HPDE6-E6E7 (cell line): ENCODE results near the gene CYP39A1.
"Not testable (repeated sequence)": the region's sequence is repeated elsewhere in the genome, so short reads cannot be mapped to it uniquely, and the experiment has no call there.

ENCODE experiments used
- DNase-seq: peaks from one replicate; pipeline ENCODE4 v3.0.0; 2011; ENCODE audit warnings: missing footprints; ENCODE audit errors: extremely low spot score

CYP39A1 gene

DNA sequence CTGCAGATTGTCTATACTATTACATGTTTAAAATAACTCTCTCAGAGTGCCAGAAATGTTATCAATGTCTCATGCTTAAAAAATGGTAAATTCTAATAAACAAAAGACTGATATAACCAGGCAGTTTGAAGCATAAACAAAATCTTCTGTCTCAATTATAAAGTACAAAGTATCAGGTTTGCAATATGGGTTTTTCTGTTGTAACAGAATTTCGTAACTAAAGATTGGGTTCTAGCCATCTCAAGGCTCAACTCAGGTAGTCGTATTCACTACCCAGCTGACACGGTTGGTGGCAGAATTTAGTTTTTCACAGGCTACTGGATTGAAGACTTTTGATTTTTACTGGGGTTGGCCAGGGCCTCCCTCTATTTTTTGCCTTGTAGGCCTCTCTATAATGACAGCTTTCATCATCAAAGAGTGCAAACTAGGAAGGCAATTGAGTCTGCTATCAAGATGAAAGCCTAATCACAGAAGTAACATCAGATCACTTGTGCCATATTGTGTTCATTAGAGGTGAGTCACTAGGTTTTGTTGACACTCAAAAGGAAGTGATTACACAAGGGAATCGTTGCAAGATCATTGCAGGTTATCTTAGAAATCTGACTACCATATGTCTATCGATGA lies 3.6 kb downstream of the CYP39A1 start:
- DNase-seq, result peak; percentile 12

- not testable (repeated sequence) for DNase-seq
Measured at GRCh38 chr6:46648108-46648507, 4.5 kb downstream of the CYP39A1 start.

- no peak for DNase-seq
Measured at GRCh38 chr6:46645265-46645664, 7.4 kb downstream of the CYP39A1 start.

DNA sequence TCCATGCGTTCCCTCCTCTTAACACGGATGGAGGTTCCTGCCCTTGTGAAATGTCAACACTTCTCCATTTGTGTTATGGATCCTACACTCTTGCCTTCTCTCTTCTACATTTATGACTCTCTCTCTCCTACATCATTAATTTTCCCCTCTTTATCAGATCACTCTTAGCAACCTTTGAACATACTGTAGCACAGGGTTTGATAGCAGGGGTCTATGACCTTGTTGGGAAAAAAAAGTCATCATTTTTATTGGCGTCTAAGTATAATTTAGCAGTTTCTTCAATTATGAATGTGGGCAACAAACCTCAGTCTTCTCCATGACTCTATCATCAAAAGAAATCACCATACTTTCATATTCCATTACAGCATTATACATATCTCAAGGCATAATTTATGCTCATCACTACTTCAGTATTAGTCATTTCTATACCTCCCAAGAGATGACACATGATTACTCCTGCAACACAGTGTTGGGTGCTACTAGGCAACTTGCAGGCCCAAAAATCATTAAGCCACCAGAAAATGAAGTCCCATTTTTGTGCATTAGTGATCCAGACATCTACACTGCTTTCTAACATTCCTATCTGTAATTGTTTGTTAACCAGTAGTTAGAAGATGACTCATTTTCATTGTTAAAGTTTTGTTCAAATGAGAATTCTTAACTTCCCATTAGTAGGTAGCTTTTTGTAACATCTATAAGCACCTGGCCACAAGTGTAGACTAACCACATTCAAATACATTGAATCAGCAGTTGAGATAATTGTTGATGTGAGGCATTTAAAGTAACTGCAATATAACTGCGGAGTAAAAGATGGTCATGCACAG lies 9.5 kb downstream of the CYP39A1 start:
- DNase-seq, result peak; percentile 49

DNA sequence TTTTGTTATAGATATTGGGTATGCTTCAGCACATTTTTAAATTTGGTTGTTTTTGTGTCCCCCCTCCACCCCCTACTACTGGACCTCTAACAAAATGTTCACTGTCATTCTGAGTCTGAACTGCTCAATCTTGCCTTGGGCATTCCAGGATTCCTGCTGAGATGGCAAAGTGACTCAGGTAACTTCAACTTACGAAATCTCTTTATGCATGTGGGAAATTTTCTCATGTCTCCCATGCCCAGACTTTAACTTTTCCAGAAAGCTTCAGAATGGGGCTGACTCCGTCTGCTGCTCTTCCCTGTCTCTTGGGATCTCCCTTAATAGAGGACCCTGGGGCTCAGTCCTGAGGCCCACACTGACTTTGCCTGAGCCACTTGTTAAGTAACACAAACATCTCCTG lies 14.0 kb downstream of the CYP39A1 start:
- peak; percentile 32 for DNase-seq

DNA sequence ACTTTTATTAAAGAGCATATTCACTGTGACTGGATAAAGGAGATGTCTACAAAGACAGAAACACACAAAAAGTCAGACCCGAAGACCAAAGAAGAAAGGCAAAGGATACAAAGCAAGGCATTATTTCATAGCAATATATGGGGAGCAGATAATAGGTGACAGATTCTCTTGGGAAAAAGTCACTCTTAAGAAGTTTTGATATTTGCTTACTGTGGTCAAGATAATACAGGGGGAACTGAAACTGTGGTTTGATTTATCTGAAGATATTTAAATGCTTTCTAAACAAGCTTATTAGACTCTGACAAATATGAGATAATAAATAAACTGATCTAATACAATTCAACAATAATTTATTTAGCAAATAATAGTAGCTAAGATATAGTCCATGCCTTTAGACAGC lies 14.7 kb downstream of the CYP39A1 start:
- DNase-seq, result no peak

DNA sequence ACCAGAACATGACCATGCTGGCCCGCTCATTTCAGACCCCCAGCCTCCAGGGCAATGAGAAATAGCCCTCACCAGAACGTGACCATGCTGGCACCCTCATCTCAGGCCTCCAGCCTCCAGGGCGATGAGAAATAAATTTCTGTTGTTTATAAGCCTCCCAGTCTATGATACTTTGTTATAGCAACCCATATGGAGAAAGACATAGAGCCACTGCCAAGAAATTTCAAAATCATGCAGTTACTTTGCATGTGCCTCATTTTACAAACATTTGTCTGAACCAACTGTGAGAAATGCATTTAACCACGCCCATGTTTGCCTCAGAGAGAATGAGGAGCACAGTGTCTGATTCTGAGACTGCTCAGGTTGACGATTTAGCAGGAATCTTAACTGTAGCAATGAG lies 15.5 kb downstream of the CYP39A1 start:
- DNase-seq, result no peak

- DNase-seq, result no peak
Measured at GRCh38 chr6:46635462-46635861, 17.2 kb downstream of the CYP39A1 start.

- no peak for DNase-seq
Measured at GRCh38 chr6:46632053-46632452, 20.6 kb downstream of the CYP39A1 start.

- no peak for DNase-seq
Measured at GRCh38 chr6:46629691-46630090, 22.9 kb downstream of the CYP39A1 start.

- no peak for DNase-seq
Measured at GRCh38 chr6:46628976-46629375, 23.6 kb downstream of the CYP39A1 start.

DNA sequence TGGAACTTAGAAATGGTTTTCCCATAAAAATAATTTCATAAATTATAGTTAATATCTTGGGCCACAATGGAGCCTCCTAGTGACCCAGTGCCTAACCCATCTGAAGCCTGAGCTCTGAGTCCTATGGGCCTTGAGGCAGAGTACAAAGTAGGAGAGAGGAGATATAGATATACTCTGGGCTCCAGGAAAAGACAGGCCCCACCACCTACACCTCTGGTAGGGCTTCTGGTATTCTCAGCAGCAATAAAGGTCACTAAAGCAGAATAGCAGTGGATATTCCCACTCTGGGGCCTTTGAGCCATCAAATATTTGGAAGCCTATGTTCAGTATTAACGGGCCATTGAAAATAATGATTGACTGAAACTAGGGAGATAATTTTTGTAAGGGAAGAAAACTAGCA lies 24.1 kb downstream of the CYP39A1 start:
- DNase-seq, result no peak

GRCh38 chr6:46626976-46627375 lies 25.6 kb downstream of the CYP39A1 start:
- no peak for DNase-seq

DNA sequence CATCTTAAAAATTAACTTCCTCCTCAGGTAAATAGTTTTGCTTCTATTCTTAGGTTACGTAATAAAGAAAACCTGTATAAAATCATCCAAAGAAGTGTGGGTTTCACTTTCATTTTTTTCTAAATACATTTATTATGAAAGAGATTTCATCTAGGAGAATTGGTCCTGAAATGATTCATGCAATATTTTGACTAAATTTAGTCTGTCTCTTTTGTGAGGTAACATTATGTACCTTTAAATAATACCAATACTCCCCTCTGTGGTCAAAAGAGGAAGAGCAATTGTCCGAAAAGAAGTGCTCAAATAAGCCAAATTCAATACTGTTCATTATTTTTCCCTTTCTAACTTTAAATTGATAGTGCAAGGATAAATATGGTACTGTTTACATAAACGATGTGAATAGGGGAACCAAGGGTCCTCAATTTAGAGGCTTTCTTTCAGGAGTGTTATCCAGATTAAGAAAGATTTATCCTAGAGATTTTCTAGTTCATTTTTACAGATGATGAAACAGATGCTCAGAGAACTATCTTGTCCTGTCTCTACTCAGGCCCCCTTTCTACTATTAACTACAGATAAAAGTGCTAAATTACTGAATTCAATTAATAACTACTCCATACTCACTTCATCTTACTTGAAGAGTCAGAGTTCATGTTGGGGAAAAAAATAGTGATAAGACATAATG lies 26.2 kb downstream of the CYP39A1 start:
- peak; percentile 7 for DNase-seq

GRCh38 chr6:46618726-46619125 lies 33.9 kb downstream of the CYP39A1 start:
- DNase-seq, result no peak

- no peak for DNase-seq
Measured at GRCh38 chr6:46612645-46613044, 40.0 kb downstream of the CYP39A1 start.

GRCh38 chr6:46610862-46611553 lies 41.6 kb downstream of the CYP39A1 start:
- DNase-seq, result no peak

- no peak for DNase-seq
Measured at GRCh38 chr6:46606338-46606737, 46.3 kb downstream of the CYP39A1 start.

GRCh38 chr6:46605091-46605797 lies 47.4 kb downstream of the CYP39A1 start:
- no peak for DNase-seq

- no peak for DNase-seq
Measured at GRCh38 chr6:46598215-46598614, 54.4 kb downstream of the CYP39A1 start.

DNA sequence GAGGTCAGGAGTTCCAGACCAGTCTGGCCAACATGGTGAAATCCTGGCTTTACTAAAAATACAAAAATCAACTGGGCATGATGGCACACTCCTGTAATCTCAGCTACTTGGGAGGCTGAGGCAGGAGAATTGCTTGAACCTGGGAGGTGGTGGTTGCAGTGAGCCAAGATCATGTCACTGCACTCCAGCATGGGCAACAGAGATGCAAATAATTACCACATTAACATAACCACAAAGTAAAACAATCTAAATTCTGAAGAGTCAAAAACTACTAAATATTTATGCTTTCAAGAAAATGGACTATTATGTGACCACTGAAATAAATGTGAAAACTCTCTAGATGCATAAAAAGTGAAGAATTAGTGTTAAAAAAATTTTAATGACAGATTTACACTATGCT lies 59.9 kb downstream of the CYP39A1 start:
- no peak for DNase-seq

DNA sequence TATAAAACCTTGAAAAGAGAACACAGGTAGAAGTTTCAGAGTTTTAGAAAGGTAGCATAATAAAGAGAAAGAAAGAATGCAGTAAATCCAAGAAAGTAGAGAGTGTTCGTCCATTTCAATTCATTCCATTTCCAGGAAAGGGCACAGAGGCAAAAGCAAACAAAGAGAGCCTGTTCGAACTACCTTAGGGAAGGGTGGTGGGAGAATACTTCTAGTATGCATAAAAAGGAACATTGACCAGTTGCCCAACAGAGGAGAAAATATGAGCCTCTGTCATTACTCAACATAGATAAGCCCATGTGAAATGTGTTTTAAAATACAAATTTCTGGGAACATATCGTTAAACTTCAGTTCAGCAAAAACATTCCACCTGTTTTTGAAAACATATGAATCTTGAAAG lies 60.6 kb downstream of the CYP39A1 start:
- DNase-seq, result no peak
